Right hindlimb (tissue), 1 donor: ENCODE data around the gene U2AF2.

ENCODE experiments used
- DNase-seq: peaks from one replicate; pipeline ENCODE4 v3.0.0-alpha.2; 2018

U2AF2 gene

GRCh38 chr19:55720214-55720746 is 65.4 kb downstream of the U2AF2 start:
- DNase-seq, result no peak

- DNase-seq, result no peak
These were observed 66.0 kb downstream of the U2AF2 start for GRCh38 chr19:55720801-55721200.

- DNase-seq, result no peak
These were observed 68.7 kb downstream of the U2AF2 start for GRCh38 chr19:55723491-55723890.
